VCaP (cell line): ENCODE results near the gene DDX10.

Experiments used
- H3K27ac ChIP-seq: fragments of 450-650 bp; 2 replicates; pipeline ENCODE4 v1.5.1; 2017
- CTCF ChIP-seq: fragments of 450-650 bp; conservative IDR thresholded peaks from 2 replicates; pipeline ENCODE4 v1.5.1; 2017; ENCODE audit warnings: mild to moderate bottlenecking, moderate library complexity

The DDX10 gene

DNA sequence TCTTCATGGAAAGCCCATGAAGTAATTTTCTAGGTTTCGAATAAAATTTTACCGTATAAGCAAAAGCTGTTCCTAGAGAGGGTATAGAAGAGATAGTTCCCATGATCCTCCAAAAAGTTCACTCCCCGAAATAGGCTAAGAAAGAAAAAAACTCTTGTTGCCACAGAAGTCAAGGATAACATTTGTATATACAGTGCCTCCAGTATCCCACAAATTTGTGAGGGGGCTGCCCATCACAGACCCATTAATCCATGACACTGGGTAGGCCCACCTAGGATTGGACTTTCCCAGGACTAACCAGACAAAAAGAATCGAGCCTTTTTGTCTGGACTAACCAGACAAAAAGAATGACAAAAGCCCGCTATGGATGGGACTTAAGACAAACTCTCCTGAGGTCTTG, 233.0 kb downstream of the DDX10 start:
- no peak overlapping the region for H3K27ac ChIP-seq
- TF ChIP-seq CTCF, result no peak

DNA sequence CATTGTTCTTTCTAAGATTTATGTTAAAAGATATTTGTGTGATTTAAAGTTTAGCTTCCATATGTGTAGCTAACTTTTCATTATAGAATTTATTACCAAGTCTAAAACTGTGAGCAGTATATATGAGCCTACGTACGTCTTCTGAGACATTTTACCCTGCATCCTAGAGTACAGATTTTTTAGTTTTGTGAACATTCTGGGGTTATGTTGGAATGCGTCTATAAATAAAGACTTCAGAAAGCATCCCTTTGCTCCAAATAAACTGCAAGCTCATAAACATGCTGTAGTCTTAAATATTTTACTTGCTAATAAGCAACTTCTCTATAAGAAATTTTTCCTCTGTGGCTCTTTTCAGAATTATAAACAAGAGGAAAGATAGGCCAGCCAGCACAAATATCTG, 236.5 kb downstream of the DDX10 start:
- no peak overlapping the region for H3K27ac ChIP-seq
- TF ChIP-seq CTCF, result no peak

- no peak overlapping the region for H3K27ac ChIP-seq
- TF ChIP-seq CTCF, result no peak
These were observed 237.2 kb downstream of the DDX10 start for GRCh38 chr11:108902027-108902469.

- TF ChIP-seq CTCF, result no peak
- no peak overlapping the region for H3K27ac ChIP-seq
These were observed 239.6 kb downstream of the DDX10 start for GRCh38 chr11:108904480-108904879.

- no peak overlapping the region for H3K27ac ChIP-seq
- TF ChIP-seq CTCF, result no peak
These were observed 241.5 kb downstream of the DDX10 start for GRCh38 chr11:108906329-108906728.

DNA sequence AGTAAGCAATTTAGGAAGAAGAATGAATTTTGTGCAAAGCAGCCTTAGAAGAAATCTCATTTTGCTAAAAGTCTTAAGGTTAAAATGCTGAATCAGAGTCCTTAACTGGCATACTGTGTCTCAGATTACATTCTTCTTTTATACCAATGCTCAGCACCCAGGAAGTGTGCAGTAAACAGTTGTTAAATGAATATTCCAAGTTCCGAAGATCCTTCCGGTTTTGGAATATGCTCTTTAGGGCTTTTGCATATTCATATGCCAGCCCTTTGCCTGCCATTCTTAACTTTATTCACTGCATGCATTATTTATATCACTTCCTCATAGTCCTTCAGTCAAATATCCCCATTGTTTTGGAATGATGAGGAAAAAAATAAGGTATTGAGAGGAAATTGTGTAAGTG, 242.0 kb downstream of the DDX10 start:
- H3K27ac ChIP-seq, result no peak overlapping the region
- no peak for TF ChIP-seq CTCF

- H3K27ac ChIP-seq, result no peak overlapping the region
- no peak for TF ChIP-seq CTCF
These were observed 244.2 kb downstream of the DDX10 start for GRCh38 chr11:108909041-108909440.

GRCh38 chr11:108909921-108910320, 245.1 kb downstream of the DDX10 start:
- no peak for TF ChIP-seq CTCF
- H3K27ac ChIP-seq, result no peak overlapping the region
